Measurements from ENCODE around the gene ADGB.

The ADGB gene

GRCh38 chr6:146628350-146628749, 29.6 kb downstream of the ADGB start:
- ATAC-seq (ENCODE audit: low read depth) (no peak), DNase-seq (ENCODE audit: low spot score) (no peak)
- H3K9me3 ChIP-seq (ENCODE audit: severe bottlenecking): no peaks in the 10 kb centered on the region
- H3K36me3 ChIP-seq (ENCODE audit: low read depth): no peaks in the 10 kb centered on the region
- H3K4me3 ChIP-seq (ENCODE audit: severe bottlenecking): no peak overlapping the region
- H3K27me3 ChIP-seq (ENCODE audit: insufficient read depth, poor library complexity, severe bottlenecking): no peaks in the 10 kb centered on the region
- no peak overlapping the region for H3K27ac ChIP-seq (ENCODE audit: poor library complexity, severe bottlenecking)
- no peak for TF ChIP-seq CTCF (IDR thresholded peaks at IDR 0.05; ENCODE audit: poor library complexity, severe bottlenecking)
- no peaks in the 10 kb centered on the region for H3K4me1 ChIP-seq (ENCODE audit: insufficient read depth, poor library complexity, severe bottlenecking)

- ATAC-seq (ENCODE audit: low read depth): no peak
- Histone ChIP-seq H3K27me3 (ENCODE audit: insufficient read depth, poor library complexity, severe bottlenecking) (no peaks in the 10 kb centered on the region), H3K36me3 (ENCODE audit: low read depth) (no peaks in the 10 kb centered on the region)
Measured at GRCh38 chr6:146634022-146634421, 35.2 kb downstream of the ADGB start.

GRCh38 chr6:146635165-146635564, 36.4 kb downstream of the ADGB start:
- Histone ChIP-seq H3K4me3 (ENCODE audit: severe bottlenecking) (no peak overlapping the region), H3K4me1 (ENCODE audit: insufficient read depth, poor library complexity, severe bottlenecking) (no peaks in the 10 kb centered on the region), H3K36me3 (ENCODE audit: low read depth) (no peaks in the 10 kb centered on the region), H3K9me3 (ENCODE audit: severe bottlenecking) (no peaks in the 10 kb centered on the region), H3K27ac (ENCODE audit: poor library complexity, severe bottlenecking) (no peak overlapping the region), H3K27me3 (ENCODE audit: insufficient read depth, poor library complexity, severe bottlenecking) (no peaks in the 10 kb centered on the region)
- no peak for TF ChIP-seq CTCF (IDR thresholded peaks at IDR 0.05; ENCODE audit: poor library complexity, severe bottlenecking)
- DNase-seq (ENCODE audit: low spot score) (no peak), ATAC-seq (ENCODE audit: low read depth) (no peak)

More at GRCh38 chr6:146634022-146634421, 35.2 kb downstream of the ADGB start:
- Histone ChIP-seq H3K4me3 (ENCODE audit: severe bottlenecking) (no peak overlapping the region), H3K27ac (ENCODE audit: poor library complexity, severe bottlenecking) (no peak overlapping the region), H3K9me3 (ENCODE audit: severe bottlenecking) (no peaks in the 10 kb centered on the region), H3K4me1 (ENCODE audit: insufficient read depth, poor library complexity, severe bottlenecking) (no peaks in the 10 kb centered on the region)
- no peak for DNase-seq (ENCODE audit: low spot score)
- no peak for TF ChIP-seq CTCF (IDR thresholded peaks at IDR 0.05; ENCODE audit: poor library complexity, severe bottlenecking)

GRCh38 chr6:146636481-146636880, 37.7 kb downstream of the ADGB start:
- Histone ChIP-seq H3K9me3 (ENCODE audit: severe bottlenecking) (no peaks in the 10 kb centered on the region), H3K4me1 (ENCODE audit: insufficient read depth, poor library complexity, severe bottlenecking) (no peaks in the 10 kb centered on the region), H3K27me3 (ENCODE audit: insufficient read depth, poor library complexity, severe bottlenecking) (no peaks in the 10 kb centered on the region), H3K36me3 (ENCODE audit: low read depth) (no peaks in the 10 kb centered on the region), H3K27ac (ENCODE audit: poor library complexity, severe bottlenecking) (no peak overlapping the region), H3K4me3 (ENCODE audit: severe bottlenecking) (no peak overlapping the region)
- DNase-seq (ENCODE audit: low spot score) (no peak), ATAC-seq (ENCODE audit: low read depth) (no peak)
- no peak for TF ChIP-seq CTCF (IDR thresholded peaks at IDR 0.05; ENCODE audit: poor library complexity, severe bottlenecking)

- no peak for TF ChIP-seq CTCF (IDR thresholded peaks at IDR 0.05; ENCODE audit: poor library complexity, severe bottlenecking)
- no peak for ATAC-seq (ENCODE audit: low read depth)
- Histone ChIP-seq H3K36me3 (ENCODE audit: low read depth) (no peaks in the 10 kb centered on the region), H3K27me3 (ENCODE audit: insufficient read depth, poor library complexity, severe bottlenecking) (no peaks in the 10 kb centered on the region), H3K4me3 (ENCODE audit: severe bottlenecking) (no peak overlapping the region), H3K27ac (ENCODE audit: poor library complexity, severe bottlenecking) (no peak overlapping the region), H3K4me1 (ENCODE audit: insufficient read depth, poor library complexity, severe bottlenecking) (no peaks in the 10 kb centered on the region), H3K9me3 (ENCODE audit: severe bottlenecking) (no peaks in the 10 kb centered on the region)
- DNase-seq (ENCODE audit: low spot score): no peak
Measured at GRCh38 chr6:146642921-146643320, 44.1 kb downstream of the ADGB start.

All from RWPE2 (cell line).